ENCODE results near the gene SRP54. TPM values are rescaled to one million over a fixed set of nuclear protein-coding genes. Genes with fewer than 3 reads are reported as not detected.

The SRP54 gene
- total RNA-seq, 1 experiment from 2014 or later, result 57.0 TPM

DNA sequence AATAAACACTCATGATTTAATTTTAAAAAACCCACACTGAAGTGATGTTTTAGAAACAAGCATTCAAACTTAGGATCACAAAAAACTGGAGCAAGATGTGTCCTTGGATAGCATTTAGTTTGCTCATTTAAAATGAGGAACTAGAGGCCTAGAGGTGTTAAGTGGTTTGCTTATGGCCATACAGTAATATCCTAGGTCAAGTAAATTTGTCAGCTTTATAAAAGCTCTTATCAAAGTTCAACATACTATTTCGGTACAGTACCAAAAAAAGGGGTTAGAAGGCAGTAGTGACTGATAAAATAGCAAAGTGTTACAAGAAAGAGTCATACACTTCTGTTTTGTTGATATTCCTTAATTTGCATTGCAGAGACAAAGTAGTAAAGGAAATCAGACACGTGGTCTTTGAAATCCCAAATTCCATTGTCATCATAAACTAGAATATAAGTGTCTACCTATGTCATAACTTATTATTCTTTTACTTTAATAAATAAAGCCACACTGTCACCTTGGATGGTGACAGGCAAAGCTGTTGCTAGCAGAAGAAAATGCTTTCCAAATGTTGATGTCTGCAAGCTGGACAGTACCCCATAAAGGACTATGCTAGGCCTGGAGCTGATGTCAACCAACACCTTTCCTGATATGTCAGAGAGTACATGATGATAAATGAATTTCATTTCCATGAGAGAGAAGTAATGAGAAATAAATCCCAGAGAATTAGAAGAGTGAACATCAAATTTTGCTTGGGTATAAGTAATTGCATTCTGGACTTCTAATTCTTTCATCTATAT, 17.6 kb upstream of the SRP54 start:
- Mint-ChIP-seq H3K9me3 (no peaks in the 10 kb centered on the region), H3K4me1 (no peaks in the 10 kb centered on the region), H3K27me3 (ENCODE audit: low read depth) (no peaks in the 10 kb centered on the region), H3K27ac (no peak overlapping the region), H3K36me3 (peaks cover 24% of the 10 kb centered on the region), H3K4me3 (no peak overlapping the region)
- CTCF ChIA-PET, result no interaction called here
- ATAC-seq (no peak), DNase-seq (ENCODE audit: low spot score) (no peak)
- POLR2A ChIA-PET, result no interaction called here
- no peak for TF ChIP-seq ZBTB21 (CRISPR knock-in tag; IDR thresholded peaks at IDR 0.05; ENCODE audit: borderline replicate concordance)
- no peak for TF ChIP-seq GABPB1 (CRISPR knock-in tag; IDR thresholded peaks at IDR 0.05)

DNA sequence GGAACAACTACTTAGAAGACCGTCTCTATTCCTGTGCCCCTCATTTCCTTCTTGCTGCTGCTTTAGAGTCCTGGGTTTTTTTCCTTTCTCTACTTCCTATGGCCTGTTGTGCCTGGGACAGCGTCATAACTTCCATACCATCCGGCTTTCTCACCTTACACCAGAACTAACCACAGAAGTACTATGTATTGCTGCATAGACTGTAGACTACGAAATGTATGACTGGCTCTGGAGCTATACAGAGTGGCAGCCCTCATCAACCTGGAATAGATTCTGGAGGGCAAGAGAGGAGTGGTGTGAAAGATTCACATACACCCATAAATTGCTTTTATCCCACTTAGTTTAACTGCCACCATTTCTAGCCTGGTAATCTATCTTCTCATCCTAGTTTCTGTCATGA, 16.9 kb upstream of the SRP54 start:
- TF ChIP-seq, protein P1, sequence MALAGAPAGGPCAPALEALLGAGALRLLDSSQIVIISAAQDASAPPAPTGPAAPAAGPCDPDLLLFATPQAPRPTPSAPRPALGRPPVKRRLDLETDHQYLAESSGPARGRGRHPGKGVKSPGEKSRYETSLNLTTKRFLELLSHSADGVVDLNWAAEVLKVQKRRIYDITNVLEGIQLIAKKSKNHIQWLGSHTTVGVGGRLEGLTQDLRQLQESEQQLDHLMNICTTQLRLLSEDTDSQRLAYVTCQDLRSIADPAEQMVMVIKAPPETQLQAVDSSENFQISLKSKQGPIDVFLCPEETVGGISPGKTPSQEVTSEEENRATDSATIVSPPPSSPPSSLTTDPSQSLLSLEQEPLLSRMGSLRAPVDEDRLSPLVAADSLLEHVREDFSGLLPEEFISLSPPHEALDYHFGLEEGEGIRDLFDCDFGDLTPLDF (CRISPR knock-in tag; IDR thresholded peaks at IDR 0.05), result no peak
- TF ChIP-seq RORB (CRISPR knock-in tag; IDR thresholded peaks at IDR 0.05), result no peak
- TF ChIP-seq TCF7 (CRISPR knock-in tag; IDR thresholded peaks at IDR 0.05; ENCODE audit: low read depth), result no peak
- TF ChIP-seq KAT7 (CRISPR knock-in tag; IDR thresholded peaks at IDR 0.05; ENCODE audit: borderline replicate concordance), result no peak
- no peak for TF ChIP-seq ZNF396 (CRISPR knock-in tag; IDR thresholded peaks at IDR 0.05; ENCODE audit: borderline replicate concordance)
- TF ChIP-seq, protein P2, sequence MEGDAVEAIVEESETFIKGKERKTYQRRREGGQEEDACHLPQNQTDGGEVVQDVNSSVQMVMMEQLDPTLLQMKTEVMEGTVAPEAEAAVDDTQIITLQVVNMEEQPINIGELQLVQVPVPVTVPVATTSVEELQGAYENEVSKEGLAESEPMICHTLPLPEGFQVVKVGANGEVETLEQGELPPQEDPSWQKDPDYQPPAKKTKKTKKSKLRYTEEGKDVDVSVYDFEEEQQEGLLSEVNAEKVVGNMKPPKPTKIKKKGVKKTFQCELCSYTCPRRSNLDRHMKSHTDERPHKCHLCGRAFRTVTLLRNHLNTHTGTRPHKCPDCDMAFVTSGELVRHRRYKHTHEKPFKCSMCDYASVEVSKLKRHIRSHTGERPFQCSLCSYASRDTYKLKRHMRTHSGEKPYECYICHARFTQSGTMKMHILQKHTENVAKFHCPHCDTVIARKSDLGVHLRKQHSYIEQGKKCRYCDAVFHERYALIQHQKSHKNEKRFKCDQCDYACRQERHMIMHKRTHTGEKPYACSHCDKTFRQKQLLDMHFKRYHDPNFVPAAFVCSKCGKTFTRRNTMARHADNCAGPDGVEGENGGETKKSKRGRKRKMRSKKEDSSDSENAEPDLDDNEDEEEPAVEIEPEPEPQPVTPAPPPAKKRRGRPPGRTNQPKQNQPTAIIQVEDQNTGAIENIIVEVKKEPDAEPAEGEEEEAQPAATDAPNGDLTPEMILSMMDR (IDR thresholded peaks at IDR 0.05), result no peak
- no peak for TF ChIP-seq ZNF138 (CRISPR knock-in tag; conservative IDR thresholded peaks at IDR 0.05)
- TF ChIP-seq, protein P3, sequence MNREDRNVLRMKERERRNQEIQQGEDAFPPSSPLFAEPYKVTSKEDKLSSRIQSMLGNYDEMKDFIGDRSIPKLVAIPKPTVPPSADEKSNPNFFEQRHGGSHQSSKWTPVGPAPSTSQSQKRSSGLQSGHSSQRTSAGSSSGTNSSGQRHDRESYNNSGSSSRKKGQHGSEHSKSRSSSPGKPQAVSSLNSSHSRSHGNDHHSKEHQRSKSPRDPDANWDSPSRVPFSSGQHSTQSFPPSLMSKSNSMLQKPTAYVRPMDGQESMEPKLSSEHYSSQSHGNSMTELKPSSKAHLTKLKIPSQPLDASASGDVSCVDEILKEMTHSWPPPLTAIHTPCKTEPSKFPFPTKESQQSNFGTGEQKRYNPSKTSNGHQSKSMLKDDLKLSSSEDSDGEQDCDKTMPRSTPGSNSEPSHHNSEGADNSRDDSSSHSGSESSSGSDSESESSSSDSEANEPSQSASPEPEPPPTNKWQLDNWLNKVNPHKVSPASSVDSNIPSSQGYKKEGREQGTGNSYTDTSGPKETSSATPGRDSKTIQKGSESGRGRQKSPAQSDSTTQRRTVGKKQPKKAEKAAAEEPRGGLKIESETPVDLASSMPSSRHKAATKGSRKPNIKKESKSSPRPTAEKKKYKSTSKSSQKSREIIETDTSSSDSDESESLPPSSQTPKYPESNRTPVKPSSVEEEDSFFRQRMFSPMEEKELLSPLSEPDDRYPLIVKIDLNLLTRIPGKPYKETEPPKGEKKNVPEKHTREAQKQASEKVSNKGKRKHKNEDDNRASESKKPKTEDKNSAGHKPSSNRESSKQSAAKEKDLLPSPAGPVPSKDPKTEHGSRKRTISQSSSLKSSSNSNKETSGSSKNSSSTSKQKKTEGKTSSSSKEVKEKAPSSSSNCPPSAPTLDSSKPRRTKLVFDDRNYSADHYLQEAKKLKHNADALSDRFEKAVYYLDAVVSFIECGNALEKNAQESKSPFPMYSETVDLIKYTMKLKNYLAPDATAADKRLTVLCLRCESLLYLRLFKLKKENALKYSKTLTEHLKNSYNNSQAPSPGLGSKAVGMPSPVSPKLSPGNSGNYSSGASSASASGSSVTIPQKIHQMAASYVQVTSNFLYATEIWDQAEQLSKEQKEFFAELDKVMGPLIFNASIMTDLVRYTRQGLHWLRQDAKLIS (CRISPR knock-in tag; IDR thresholded peaks at IDR 0.05; ENCODE audit: borderline replicate concordance), result no peak
- no peak for TF ChIP-seq FOXJ3 (CRISPR knock-in tag; IDR thresholded peaks at IDR 0.05; ENCODE audit: borderline replicate concordance)
- TF ChIP-seq FOXP1 (CRISPR knock-in tag; IDR thresholded peaks at IDR 0.05; ENCODE audit: borderline replicate concordance), result no peak
- TF ChIP-seq, protein P4, sequence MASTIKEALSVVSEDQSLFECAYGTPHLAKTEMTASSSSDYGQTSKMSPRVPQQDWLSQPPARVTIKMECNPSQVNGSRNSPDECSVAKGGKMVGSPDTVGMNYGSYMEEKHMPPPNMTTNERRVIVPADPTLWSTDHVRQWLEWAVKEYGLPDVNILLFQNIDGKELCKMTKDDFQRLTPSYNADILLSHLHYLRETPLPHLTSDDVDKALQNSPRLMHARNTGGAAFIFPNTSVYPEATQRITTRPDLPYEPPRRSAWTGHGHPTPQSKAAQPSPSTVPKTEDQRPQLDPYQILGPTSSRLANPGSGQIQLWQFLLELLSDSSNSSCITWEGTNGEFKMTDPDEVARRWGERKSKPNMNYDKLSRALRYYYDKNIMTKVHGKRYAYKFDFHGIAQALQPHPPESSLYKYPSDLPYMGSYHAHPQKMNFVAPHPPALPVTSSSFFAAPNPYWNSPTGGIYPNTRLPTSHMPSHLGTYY (CRISPR knock-in tag; IDR thresholded peaks at IDR 0.05), result no peak
- TF ChIP-seq, protein P5, sequence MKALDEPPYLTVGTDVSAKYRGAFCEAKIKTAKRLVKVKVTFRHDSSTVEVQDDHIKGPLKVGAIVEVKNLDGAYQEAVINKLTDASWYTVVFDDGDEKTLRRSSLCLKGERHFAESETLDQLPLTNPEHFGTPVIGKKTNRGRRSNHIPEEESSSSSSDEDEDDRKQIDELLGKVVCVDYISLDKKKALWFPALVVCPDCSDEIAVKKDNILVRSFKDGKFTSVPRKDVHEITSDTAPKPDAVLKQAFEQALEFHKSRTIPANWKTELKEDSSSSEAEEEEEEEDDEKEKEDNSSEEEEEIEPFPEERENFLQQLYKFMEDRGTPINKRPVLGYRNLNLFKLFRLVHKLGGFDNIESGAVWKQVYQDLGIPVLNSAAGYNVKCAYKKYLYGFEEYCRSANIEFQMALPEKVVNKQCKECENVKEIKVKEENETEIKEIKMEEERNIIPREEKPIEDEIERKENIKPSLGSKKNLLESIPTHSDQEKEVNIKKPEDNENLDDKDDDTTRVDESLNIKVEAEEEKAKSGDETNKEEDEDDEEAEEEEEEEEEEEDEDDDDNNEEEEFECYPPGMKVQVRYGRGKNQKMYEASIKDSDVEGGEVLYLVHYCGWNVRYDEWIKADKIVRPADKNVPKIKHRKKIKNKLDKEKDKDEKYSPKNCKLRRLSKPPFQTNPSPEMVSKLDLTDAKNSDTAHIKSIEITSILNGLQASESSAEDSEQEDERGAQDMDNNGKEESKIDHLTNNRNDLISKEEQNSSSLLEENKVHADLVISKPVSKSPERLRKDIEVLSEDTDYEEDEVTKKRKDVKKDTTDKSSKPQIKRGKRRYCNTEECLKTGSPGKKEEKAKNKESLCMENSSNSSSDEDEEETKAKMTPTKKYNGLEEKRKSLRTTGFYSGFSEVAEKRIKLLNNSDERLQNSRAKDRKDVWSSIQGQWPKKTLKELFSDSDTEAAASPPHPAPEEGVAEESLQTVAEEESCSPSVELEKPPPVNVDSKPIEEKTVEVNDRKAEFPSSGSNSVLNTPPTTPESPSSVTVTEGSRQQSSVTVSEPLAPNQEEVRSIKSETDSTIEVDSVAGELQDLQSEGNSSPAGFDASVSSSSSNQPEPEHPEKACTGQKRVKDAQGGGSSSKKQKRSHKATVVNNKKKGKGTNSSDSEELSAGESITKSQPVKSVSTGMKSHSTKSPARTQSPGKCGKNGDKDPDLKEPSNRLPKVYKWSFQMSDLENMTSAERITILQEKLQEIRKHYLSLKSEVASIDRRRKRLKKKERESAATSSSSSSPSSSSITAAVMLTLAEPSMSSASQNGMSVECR (CRISPR knock-in tag; IDR thresholded peaks at IDR 0.05; ENCODE audit: borderline replicate concordance), result no peak
- TF ChIP-seq, protein P6, sequence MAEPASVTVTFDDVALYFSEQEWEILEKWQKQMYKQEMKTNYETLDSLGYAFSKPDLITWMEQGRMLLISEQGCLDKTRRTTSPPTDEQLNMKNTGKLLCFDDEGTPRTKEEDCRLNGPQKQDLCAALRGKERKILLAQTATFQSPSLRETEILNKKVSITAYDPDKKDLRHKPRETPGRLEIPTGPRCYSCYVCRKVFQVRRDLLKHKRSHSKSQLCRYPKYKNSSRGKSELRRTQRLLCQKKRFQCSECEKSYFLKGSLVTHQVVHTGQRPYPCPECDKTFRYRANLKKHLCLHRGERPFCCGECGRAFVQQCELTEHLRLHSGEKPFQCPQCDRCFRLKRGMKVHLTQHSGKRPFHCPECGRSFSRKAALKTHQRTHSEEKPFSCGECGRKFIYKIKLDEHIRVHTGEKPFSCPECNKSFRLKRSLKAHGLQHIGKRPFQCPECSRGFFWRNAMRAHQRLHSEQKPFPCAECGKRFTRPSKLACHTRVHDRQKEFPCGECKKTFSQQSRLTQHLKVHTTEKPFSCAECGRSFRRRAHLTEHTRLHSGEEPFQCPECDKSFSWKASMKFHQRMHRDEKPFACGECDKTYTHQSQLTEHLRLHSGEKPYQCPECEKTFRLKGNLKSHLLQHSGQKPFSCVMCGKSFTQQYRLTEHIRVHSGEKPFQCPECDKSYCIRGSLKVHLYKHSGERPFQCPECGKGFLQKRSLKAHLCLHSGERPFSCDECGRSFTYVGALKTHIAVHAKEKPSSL (CRISPR knock-in tag; conservative IDR thresholded peaks at IDR 0.05), result no peak
- no peak for TF ChIP-seq NR1H2 (CRISPR knock-in tag; IDR thresholded peaks at IDR 0.05)
- no peak for TF ChIP-seq ZNF232 (CRISPR knock-in tag; IDR thresholded peaks at IDR 0.05)
- H3K27me3 Mint-ChIP-seq (ENCODE audit: low read depth), result no peaks in the 10 kb centered on the region

More for the DNA sequence above, 16.9 kb upstream of the SRP54 start:
- Mint-ChIP-seq H3K9me3 (no peaks in the 10 kb centered on the region), H3K4me3 (no peak overlapping the region), H3K36me3 (peaks cover 20% of the 10 kb centered on the region), H3K4me1 (no peaks in the 10 kb centered on the region), H3K27ac (no peak overlapping the region)
- ATAC-seq, result no peak
- no peak for DNase-seq (ENCODE audit: low spot score)
- CTCF ChIA-PET, result no interaction called here
- POLR2A ChIA-PET, result no interaction called here
